Adrenal gland (tissue), 12 donors: ENCODE data around the gene TMEM108. TPM values are rescaled to one million over a fixed set of nuclear protein-coding genes. Genes with fewer than 3 reads are reported as not detected.

Experiments used
- DNase-seq, 7 donors: peaks; one replicate each; pipeline ENCODE4 v3.0.0-alpha.2; 2019 to 2020
- H3K27ac ChIP-seq, 5 donors: fragments of 200-600 bp; sonication (generic) in 4 of 5; 1 replicate in 3 of 5; 2 replicates in 2 of 5; pipeline versions ENCODE4 v1.5.1 to v1.8.0; 2016 to 2020; ENCODE audit warnings: mild to moderate bottlenecking in 1 of 5
- H3K27me3 ChIP-seq: fragments of 200-600 bp; 2 replicates; pipeline ENCODE4 v1.8.0; 2021
- H3K36me3 ChIP-seq, 2 donors: fragments of 200-600 bp; replicated peaks in 1 of 2; 1 replicate in 1 of 2; 2 replicates in 1 of 2; pipeline versions ENCODE4 v1.5.1 to v1.8.0; 2018 to 2022
- H3K4me1 ChIP-seq, 2 donors: fragments of 200-600 bp; replicated peaks in 1 of 2; 1 replicate in 1 of 2; 2 replicates in 1 of 2; pipeline versions ENCODE4 v1.5.1 to v1.8.0; 2018 to 2021
- H3K4me3 ChIP-seq, 4 donors: fragments of 200-600 bp; sonication (generic) in 3 of 4; one replicate each; pipeline ENCODE4 v1.5.1; 2016 to 2018
- H3K9me3 ChIP-seq, 3 donors: fragments of 200-600 bp; sonication (generic) in 1 of 3; replicated peaks in 1 of 3; 1 replicate in 2 of 3; 2 replicates in 1 of 3; pipeline versions ENCODE4 v1.5.1 to v1.8.0; 2016 to 2021
- POLR2A ChIP-seq, 2 donors: fragments of 450-650 bp; IDR thresholded peaks; one replicate each; pipeline ENCODE4 v1.6.1; 2017; ENCODE audit warnings: antibody characterized with exemption in 2 of 2, mild to moderate bottlenecking in 2 of 2, moderate library complexity in 1 of 2
- WGBS, 4 donors: extraction: QIAGEN DNeasy Blood & Tissue Kit in 2 of 4; methylation state at CpG; one replicate each; pipeline versions ENCODE4 v1.1.5 to v1.1.7; 2013 to 2017; 5-methylcytosine and 5-hydroxymethylcytosine counted together
- intact Hi-C, 2 donors: fragments of 100-400 bp; cut with DNase I; formaldehyde crosslinking; loops; one replicate each; pipeline versions ENCODE4 v1.14.1 to v1.15.0; 2022 to 2023
- polyA plus RNA-seq, 3 donors: library from polyadenylated mRNA; stranded (reverse); fragments of 200-250 nt in 2 of 3; fragments of 350-450 nt in 1 of 3; fragmentation: Illumina TruSeq in 1 of 3; extraction: RNeasy Lipid Tissue Mini Kit (QIAGEN cat#74804) in 1 of 3; gene quantifications; one replicate each; pipeline ENCODE4 v1.2.3, GENCODE V29; 2013 to 2014
- total RNA-seq, 9 donors: library from RNA; depleted of rRNA in 4 of 9; stranded (reverse); fragments of >200 nt in 4 of 9; fragments of 120-200 nt in 1 of 9; fragmentation: NEBNext Ultra II Directional in 1 of 9; extraction: Animal tissue kit (Norgen Biotek cat#: 25700) in 1 of 9; gene quantifications; one replicate each; pipeline versions ENCODE4 v1.1.0 to v1.2.4, GENCODE V29; 2013 to 2023
- TF ChIP-seq, protein P1 (sequence below), 6 experiments: fragments of 450-650 bp in 4 of 6; fragments of 200-600 bp in 2 of 6; sonication (generic) in 1 of 6; IDR thresholded peaks; 1 replicate in 5 of 6; 2 replicates in 1 of 6; pipeline versions ENCODE4 v1.5.1 to v1.8.0; 2016 to 2021; ENCODE audit warnings: antibody characterized with exemption in 6 of 6, mild to moderate bottlenecking in 2 of 6, moderate library complexity in 1 of 6
- donor health status: healthy with polysubstance abuse.
- donor health status: Bipolar disorder and iron deficiency.
- donor health status: DM: yes; HTN: yes; CAD: no.
- donor health status: DM: no; HTN: no; CAD: no.
- donor health status: DM: no; HTN: no; CAD: no.
- donor health status: DM: yes; HTN: yes; CAD: no.

The TMEM108 gene
- total and polyA plus RNA-seq, 12 donors, result 0.67 to 38.0 (median 14.8) TPM

DNA sequence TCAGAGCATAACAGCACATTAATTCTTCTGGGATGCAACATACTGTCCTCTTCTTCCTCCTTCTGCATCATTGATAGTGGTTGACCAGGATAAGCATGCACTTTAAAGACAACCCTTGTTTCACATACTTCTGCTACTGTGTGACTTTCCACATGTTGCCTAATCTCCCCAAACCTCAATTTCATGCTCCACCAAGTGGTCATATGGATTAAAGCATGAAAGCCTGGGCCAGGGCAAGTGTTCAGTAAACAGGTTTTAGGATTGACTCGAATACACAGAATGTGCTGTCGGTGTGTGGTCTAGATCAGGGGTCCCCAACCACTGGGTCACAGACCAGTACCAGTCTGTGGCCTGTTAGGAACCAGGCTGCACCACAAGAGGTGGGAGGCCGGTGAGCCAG is 339.2 kb downstream of the TMEM108 start:
- TF ChIP-seq, protein P1, sequence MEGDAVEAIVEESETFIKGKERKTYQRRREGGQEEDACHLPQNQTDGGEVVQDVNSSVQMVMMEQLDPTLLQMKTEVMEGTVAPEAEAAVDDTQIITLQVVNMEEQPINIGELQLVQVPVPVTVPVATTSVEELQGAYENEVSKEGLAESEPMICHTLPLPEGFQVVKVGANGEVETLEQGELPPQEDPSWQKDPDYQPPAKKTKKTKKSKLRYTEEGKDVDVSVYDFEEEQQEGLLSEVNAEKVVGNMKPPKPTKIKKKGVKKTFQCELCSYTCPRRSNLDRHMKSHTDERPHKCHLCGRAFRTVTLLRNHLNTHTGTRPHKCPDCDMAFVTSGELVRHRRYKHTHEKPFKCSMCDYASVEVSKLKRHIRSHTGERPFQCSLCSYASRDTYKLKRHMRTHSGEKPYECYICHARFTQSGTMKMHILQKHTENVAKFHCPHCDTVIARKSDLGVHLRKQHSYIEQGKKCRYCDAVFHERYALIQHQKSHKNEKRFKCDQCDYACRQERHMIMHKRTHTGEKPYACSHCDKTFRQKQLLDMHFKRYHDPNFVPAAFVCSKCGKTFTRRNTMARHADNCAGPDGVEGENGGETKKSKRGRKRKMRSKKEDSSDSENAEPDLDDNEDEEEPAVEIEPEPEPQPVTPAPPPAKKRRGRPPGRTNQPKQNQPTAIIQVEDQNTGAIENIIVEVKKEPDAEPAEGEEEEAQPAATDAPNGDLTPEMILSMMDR (IDR thresholded peaks at IDR 0.05), result peak; percentile 11 to 67 (median 54)
- TF ChIP-seq POLR2A (IDR thresholded peaks at IDR 0.05), result no peak
- peak in 2 of 7 donors; percentile 41 to 54 for DNase-seq
- Histone ChIP-seq H3K27me3 (no peaks in the 10 kb centered on the region), H3K4me1 (peaks cover 0 to 3% of the 10 kb centered on the region in 2 donors), H3K9me3 (no peaks in the 10 kb centered on the region), H3K36me3 (no peaks in the 10 kb centered on the region), H3K27ac (no peak overlapping the region), H3K4me3 (no peak overlapping the region)
- 60 to 77% (median 73%) methylated on average over 2 to 3 of the region's 3 CpGs for WGBS, 4 donors
- intact Hi-C loops, result no loop called here

DNA sequence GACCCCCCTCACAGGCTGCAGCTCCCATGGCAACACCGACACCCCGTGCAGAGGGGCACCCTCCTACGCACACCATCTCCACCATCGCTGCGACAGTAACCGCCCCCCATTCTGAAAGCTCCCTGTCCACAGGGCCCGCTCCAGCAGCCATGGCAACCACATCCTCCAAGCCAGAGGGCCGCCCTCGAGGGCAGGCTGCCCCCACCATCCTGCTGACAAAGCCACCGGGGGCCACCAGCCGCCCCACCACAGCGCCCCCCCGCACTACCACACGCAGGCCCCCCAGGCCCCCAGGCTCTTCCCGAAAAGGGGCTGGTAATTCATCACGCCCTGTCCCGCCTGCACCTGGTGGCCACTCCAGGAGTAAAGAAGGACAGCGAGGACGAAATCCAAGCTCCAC is 341.7 kb downstream of the TMEM108 start:
- peak in 1 of 7 donors; percentile 38 for DNase-seq
- WGBS, 4 donors, result 86 to 99% (median 94%) methylated on average over 5 to 19 of the region's 19 CpGs

DNA sequence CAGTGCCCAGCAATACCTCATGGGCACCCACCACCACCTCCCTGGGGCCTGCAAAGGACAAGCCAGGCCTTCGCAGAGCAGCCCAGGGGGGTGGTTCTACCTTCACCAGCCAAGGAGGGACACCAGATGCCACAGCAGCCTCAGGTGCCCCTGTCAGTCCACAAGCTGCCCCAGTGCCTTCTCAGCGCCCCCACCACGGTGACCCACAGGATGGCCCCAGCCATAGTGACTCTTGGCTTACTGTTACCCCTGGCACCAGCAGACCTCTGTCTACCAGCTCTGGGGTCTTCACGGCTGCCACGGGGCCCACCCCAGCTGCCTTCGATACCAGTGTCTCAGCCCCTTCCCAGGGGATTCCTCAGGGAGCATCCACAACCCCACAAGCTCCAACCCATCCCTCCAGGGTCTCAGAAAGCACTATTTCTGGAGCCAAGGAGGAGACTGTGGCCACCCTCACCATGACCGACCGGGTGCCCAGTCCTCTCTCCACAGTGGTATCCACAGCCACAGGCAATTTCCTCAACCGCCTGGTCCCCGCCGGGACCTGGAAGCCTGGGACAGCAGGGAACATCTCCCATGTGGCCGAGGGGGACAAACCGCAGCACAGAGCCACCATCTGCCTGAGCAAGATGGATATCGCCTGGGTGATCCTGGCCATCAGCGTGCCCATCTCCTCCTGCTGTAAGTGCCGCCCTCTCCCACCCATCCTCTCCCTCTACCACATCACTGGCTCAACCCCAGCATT is 342.5 kb downstream of the TMEM108 start:
- no peak overlapping the region for H3K4me3 ChIP-seq
- H3K27ac ChIP-seq, result no peak overlapping the region
- peak in 1 of 7 donors; percentile 43 for DNase-seq
- H3K27me3 ChIP-seq, result no peaks in the 10 kb centered on the region
- H3K36me3 ChIP-seq, result no peaks in the 10 kb centered on the region
- intact Hi-C loops, result loop anchor here (10.0 kb wide), 1 partner anchor 646 kb away; no protein-coding TSS in a partner anchor
- no peaks in the 10 kb centered on the region for H3K9me3 ChIP-seq
- TF ChIP-seq POLR2A (IDR thresholded peaks at IDR 0.05), result no peak
- TF ChIP-seq, protein P1 (IDR thresholded peaks at IDR 0.05), result no peak
- 94 to 95% (median 95%) methylated on average over 12 to 16 of the region's 16 CpGs for WGBS, 4 donors
- peaks cover 3 to 4% of the 10 kb centered on the region in 2 donors for H3K4me1 ChIP-seq

More for the DNA sequence above, 341.7 kb downstream of the TMEM108 start:
- H3K4me3 ChIP-seq, result no peak overlapping the region
- no peaks in the 10 kb centered on the region for H3K27me3 ChIP-seq
- TF ChIP-seq, protein P1 (IDR thresholded peaks at IDR 0.05), result no peak
- TF ChIP-seq POLR2A (IDR thresholded peaks at IDR 0.05), result no peak
- intact Hi-C loops, result loop anchor here (10.0 kb wide), 1 partner anchor 645 kb away; no protein-coding TSS in a partner anchor
- H3K27ac ChIP-seq, result no peak overlapping the region
- no peaks in the 10 kb centered on the region for H3K36me3 ChIP-seq
- no peaks in the 10 kb centered on the region for H3K9me3 ChIP-seq
- peaks cover 3 to 4% of the 10 kb centered on the region in 2 donors for H3K4me1 ChIP-seq

DNA sequence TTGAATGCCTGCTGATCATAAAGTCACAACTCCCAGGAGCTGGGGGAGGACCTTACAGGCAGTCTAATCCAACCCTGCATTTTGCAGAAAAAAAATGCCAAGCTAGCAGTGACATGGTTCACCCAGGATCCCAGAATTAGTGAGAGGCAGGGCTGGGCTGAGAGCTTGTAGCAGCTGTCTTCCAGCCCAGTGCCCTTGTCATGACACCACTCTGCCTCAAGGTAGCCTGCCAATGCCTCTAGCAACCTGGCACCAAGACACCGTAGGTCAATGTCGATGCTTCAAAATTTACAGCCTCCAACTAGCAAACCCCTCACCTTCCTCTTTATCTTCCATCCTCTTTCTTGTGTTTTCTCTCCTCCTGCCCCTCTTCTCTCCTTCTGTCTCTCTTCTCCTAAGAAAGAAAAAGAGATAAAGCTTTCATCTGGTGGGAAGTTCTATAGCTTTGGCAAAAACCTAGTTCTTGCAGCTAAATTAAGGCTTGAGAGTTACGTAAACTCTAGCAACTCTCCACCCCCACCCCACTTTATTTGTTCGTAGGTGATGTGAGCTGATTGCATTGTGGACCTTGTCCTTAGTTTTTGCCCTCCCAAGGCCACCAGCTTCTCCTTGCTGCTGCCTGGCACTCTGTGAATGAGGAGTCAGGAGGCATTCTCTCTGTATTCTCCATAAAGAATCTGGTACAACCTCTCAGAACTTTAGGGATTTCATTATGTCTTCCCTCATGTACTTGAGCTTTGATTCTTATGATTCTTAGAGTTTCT is 343.3 kb downstream of the TMEM108 start:
- peaks cover 3 to 4% of the 10 kb centered on the region in 2 donors for H3K4me1 ChIP-seq

More for the DNA sequence above, 343.3 kb downstream of the TMEM108 start:
- no peaks in the 10 kb centered on the region for H3K27me3 ChIP-seq
- no peak for TF ChIP-seq POLR2A (IDR thresholded peaks at IDR 0.05)
- TF ChIP-seq, protein P1 (IDR thresholded peaks at IDR 0.05), result no peak
- H3K36me3 ChIP-seq, result no peaks in the 10 kb centered on the region
- WGBS, 4 donors, result 39 to 61% (median 49%) methylated on average over 4 of the region's 4 CpGs
- no peaks in the 10 kb centered on the region for H3K9me3 ChIP-seq
- DNase-seq, result peak in 2 of 7 donors; percentile 23 to 33
- H3K4me3 ChIP-seq, result no peak overlapping the region
- no peak overlapping the region for H3K27ac ChIP-seq
- intact Hi-C loops, result loop anchor here (10.0 kb wide), 1 partner anchor 647 kb away; no protein-coding TSS in a partner anchor
